GM23338 (cell line): Measurements from ENCODE around the gene TOP1. TPM values are rescaled to one million over a fixed set of nuclear protein-coding genes. Genes with fewer than 3 reads are reported as not detected.

ENCODE experiments used
- ATAC-seq: fragments of 200-7000 bp; cut with Tn5 transposase; 3 replicates; pipeline ENCODE4 v1.9.1; 2020
- DNase-seq: peaks from one replicate; pipeline ENCODE4 v3.0.0-alpha.2; 2015; ENCODE audit warnings: low spot score
- H2AFZ ChIP-seq: fragments of 200-600 bp; sonication (generic); 2 replicates; pipeline ENCODE4 v1.8.0; 2016; ENCODE audit warnings: antibody characterized with exemption, mild to moderate bottlenecking, moderate library complexity
- H3F3A ChIP-seq: fragments of 200-600 bp; sonication (generic); replicated peaks from 2 replicates; pipeline ENCODE4 v1.8.0; 2017; ENCODE audit warnings: antibody characterized with exemption, mixed run types, low read depth
- H3K27ac ChIP-seq: fragments of 200-600 bp; sonication (generic); 2 replicates; pipeline ENCODE4 v1.6.1; 2016; ENCODE audit warnings: low read depth
- H3K27me3 ChIP-seq: fragments of 200-600 bp; sonication (generic); 2 replicates; pipeline ENCODE4 v1.8.0; 2016; ENCODE audit warnings: mild to moderate bottlenecking, mixed run types, moderate library complexity; ENCODE audit not compliant: insufficient read depth
- H3K36me3 ChIP-seq: fragments of 200-600 bp; sonication (generic); 2 replicates; pipeline ENCODE4 v1.8.0; 2016; ENCODE audit warnings: mild to moderate bottlenecking; ENCODE audit not compliant: insufficient read depth
- H3K4me1 ChIP-seq: fragments of 200-600 bp; sonication (generic); 2 replicates; pipeline ENCODE4 v1.8.0; 2016; ENCODE audit warnings: mild to moderate bottlenecking, moderate library complexity; ENCODE audit not compliant: insufficient read depth
- H3K4me2 ChIP-seq: fragments of 200-600 bp; sonication (generic); 2 replicates; pipeline ENCODE4 v1.7.1; 2017; ENCODE audit warnings: mixed run types
- H3K4me3 ChIP-seq: fragments of 200-600 bp; sonication (generic); 2 replicates; pipeline ENCODE4 v1.6.1; 2016; ENCODE audit warnings: mixed run types
- H3K79me2 ChIP-seq: fragments of 200-600 bp; sonication (generic); replicated peaks from 2 replicates; pipeline ENCODE4 v1.8.0; 2017; ENCODE audit warnings: mild to moderate bottlenecking; ENCODE audit not compliant: insufficient read depth
- H3K9me2 ChIP-seq: fragments of 200-600 bp; sonication (generic); 2 replicates; pipeline ENCODE4 v1.8.0; 2017; ENCODE audit not compliant: insufficient read depth
- H4K20me1 ChIP-seq: fragments of 200-600 bp; sonication (generic); replicated peaks from 2 replicates; pipeline ENCODE4 v1.8.0; 2017; ENCODE audit warnings: mild to moderate bottlenecking; ENCODE audit not compliant: insufficient read depth
- H3K27ac Mint-ChIP-seq: 2 replicates; pipeline ENCODE4 v1.8.0; 2020; ENCODE audit warnings: inconsistent platforms, mild to moderate bottlenecking, moderate library complexity, mixed read lengths
- H3K27me3 Mint-ChIP-seq: 3 replicates; pipeline ENCODE4 v1.8.0; 2022; ENCODE audit warnings: low read depth, mild to moderate bottlenecking, moderate library complexity, mixed read lengths, inconsistent platforms; ENCODE audit not compliant: insufficient read depth, poor library complexity
- H3K36me3 Mint-ChIP-seq: 3 replicates; pipeline ENCODE4 v1.8.0; 2021; ENCODE audit warnings: low read depth, mild to moderate bottlenecking, inconsistent platforms, moderate library complexity, mixed read lengths
- H3K4me1 Mint-ChIP-seq: 3 replicates; pipeline ENCODE4 v1.8.0; 2020; ENCODE audit warnings: mild to moderate bottlenecking, inconsistent platforms, mixed read lengths
- H3K4me3 Mint-ChIP-seq: 3 replicates; pipeline ENCODE4 v1.8.0; 2021; ENCODE audit warnings: moderate library complexity, mild to moderate bottlenecking, inconsistent platforms, mixed read lengths
- H3K9me3 Mint-ChIP-seq: 3 replicates; pipeline ENCODE4 v1.8.0; 2020; ENCODE audit warnings: moderate library complexity, mild to moderate bottlenecking, inconsistent platforms, mixed read lengths
- CREB1 ChIP-seq: fragments of 250-450 bp; sonication (Bioruptor Pico); IDR thresholded peaks from 2 replicates; pipeline ENCODE4 v1.5.0; 2020; ENCODE audit warnings: low read depth, mild to moderate bottlenecking, moderate library complexity
- CTCF ChIP-seq, 2 experiments: fragments of 200-600 bp in 1 of 2; sonication (generic) in 1 of 2; conservative IDR thresholded peaks; 2 replicates each; pipeline versions ENCODE4 v1.5.1 to v1.6.1; 2016 to 2017; ENCODE audit warnings: antibody characterized with exemption in 2 of 2, low read depth in 2 of 2, mild to moderate bottlenecking in 2 of 2, moderate library complexity in 1 of 2
- EZH2 ChIP-seq: fragments of 200-600 bp; sonication (generic); IDR thresholded peaks from one replicate; pipeline ENCODE4 v1.8.0; 2017; ENCODE audit warnings: antibody characterized with exemption, mild to moderate bottlenecking, low read depth; ENCODE audit not compliant: unreplicated experiment
- JUNB ChIP-seq: IDR thresholded peaks from one replicate; pipeline ENCODE4 v1.6.1; 2016; ENCODE audit warnings: antibody characterized with exemption; ENCODE audit not compliant: unreplicated experiment
- REST ChIP-seq: IDR thresholded peaks from one replicate; pipeline ENCODE4 v1.6.1; 2018; ENCODE audit warnings: antibody characterized with exemption; ENCODE audit not compliant: unreplicated experiment
- STAT1 ChIP-seq: IDR thresholded peaks from one replicate; pipeline ENCODE4 v1.6.1; 2016; ENCODE audit warnings: antibody characterized with exemption; ENCODE audit not compliant: unreplicated experiment
- ZNF331 ChIP-seq: fragments of 250-450 bp; sonication (Bioruptor Pico); IDR thresholded peaks from 2 replicates; pipeline ENCODE4 v1.5.0; 2020; ENCODE audit warnings: low read depth, mild to moderate bottlenecking, moderate library complexity
- polyA plus RNA-seq: library from polyadenylated mRNA; unstranded; fragments of >200 nt; fragmentation: Nextera tagmentation; extraction: Ambion mirVana; gene quantifications from 2 replicates; pipeline ENCODE4 v1.2.1, GENCODE V29; 2016
- total RNA-seq: library from RNA; depleted of rRNA; stranded (reverse); fragments of >200 nt; shearing (Covaris generic); gene quantifications from 2 replicates; pipeline ENCODE4 v1.2.3, GENCODE V29; 2014

TOP1 gene
- total and polyA plus RNA-seq, 2 experiments from 2014 or later: 62.4 to 101 TPM

GRCh38 chr20:41023549-41023948, 5.1 kb upstream of the TOP1 start:
- Histone ChIP-seq H3K4me3 (no peak overlapping the region), H3K27ac (no peak overlapping the region), H2AFZ (no peak overlapping the region; the same call in 1 of the 2 replicates), H4K20me1 (no peaks in the 10 kb centered on the region), H3K9me2 (peaks cover 14% of the 10 kb centered on the region), H3K4me1 (peaks cover 11% of the 10 kb centered on the region), H3K27me3 (no peaks in the 10 kb centered on the region), H3K4me2 (no peak overlapping the region), H3F3A (no peaks in the 10 kb centered on the region), H3K79me2 (no peaks in the 10 kb centered on the region), H3K36me3 (no peaks in the 10 kb centered on the region)
- TF ChIP-seq CREB1 (CRISPR knock-in tag) (no peak), ZNF331 (CRISPR knock-in tag) (no peak)
- ATAC-seq: no peak
- Mint-ChIP-seq H3K4me3 (no peak overlapping the region), H3K27me3 (peaks cover 11% of the 10 kb centered on the region), H3K4me1 (peaks cover 18% of the 10 kb centered on the region), H3K27ac (no peak overlapping the region), H3K9me3 (no peaks in the 10 kb centered on the region), H3K36me3 (no peaks in the 10 kb centered on the region; the same call in 2 of the 3 replicates)
- no peak for DNase-seq

DNA sequence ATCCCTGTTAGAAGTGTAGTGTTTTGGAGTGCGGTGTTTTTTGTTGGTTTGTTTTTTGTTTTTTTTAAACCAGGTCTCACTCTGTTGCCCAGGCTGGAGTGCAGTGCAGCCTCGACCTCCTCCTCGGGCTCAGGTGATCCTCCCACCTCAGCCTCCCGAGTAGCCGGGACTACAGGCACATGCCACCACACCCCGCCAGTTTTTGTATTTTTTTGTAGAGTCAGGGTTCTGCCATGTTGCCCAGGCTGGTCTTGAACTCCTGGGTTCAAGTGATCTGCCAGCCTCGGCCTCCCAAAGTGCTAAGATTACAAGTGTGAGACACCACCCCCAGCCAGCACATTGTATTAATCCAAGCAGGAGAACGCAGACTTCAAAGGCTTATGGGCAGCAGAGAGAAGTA, 1.3 kb upstream of the TOP1 start:
- Histone ChIP-seq H3K79me2 (peaks cover 37% of the 10 kb centered on the region), H3K4me3 (no peak overlapping the region), H3K4me1 (peaks cover 32% of the 10 kb centered on the region), H4K20me1 (peaks cover 24% of the 10 kb centered on the region), H3F3A (no peaks in the 10 kb centered on the region), H3K27ac (no peak overlapping the region), H3K27me3 (peaks cover 22% of the 10 kb centered on the region), H3K4me2 (peak overlapping the region; percentile 88), H2AFZ (peak overlapping the region; percentile 90; the same call in 1 of the 2 replicates), H3K36me3 (no peaks in the 10 kb centered on the region; the same call in 1 of the 2 replicates), H3K9me2 (peaks cover 10% of the 10 kb centered on the region)
- Mint-ChIP-seq H3K4me1 (peaks cover 39% of the 10 kb centered on the region), H3K4me3 (peak overlapping the region; percentile 87), H3K9me3 (no peaks in the 10 kb centered on the region), H3K27ac (peak overlapping the region; percentile 90), H3K36me3 (peaks cover 30% of the 10 kb centered on the region), H3K27me3 (peaks cover 19% of the 10 kb centered on the region)
- DNase-seq (no peak), ATAC-seq (no peak)
- no peak for TF ChIP-seq CREB1 (CRISPR knock-in tag)
- TF ChIP-seq REST: no peak
- TF ChIP-seq JUNB: no peak
- no peak for TF ChIP-seq STAT1

DNA sequence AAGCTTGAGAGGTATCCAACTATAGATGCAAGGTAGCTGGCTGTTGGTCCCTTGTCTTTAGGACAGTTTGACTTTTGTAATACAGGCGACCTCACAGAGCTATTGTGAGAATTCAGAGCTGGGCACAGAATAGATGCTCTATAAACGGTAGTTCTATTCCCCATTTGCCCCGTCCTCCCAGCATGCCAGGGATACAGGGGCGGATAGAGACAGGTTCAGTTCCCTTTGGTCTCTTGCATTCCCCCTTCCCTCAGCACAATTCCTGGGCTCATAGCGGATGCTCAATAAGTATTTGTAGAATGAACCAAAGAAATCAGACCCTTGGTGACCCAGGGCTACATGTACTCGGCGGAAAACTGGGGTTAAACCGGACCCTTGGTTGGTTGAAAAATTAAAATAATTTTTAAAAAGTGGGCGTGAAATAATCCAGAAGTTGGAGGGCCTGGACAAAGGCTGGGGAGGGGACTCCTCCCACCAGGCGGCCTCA, 707 bp upstream of the TOP1 start:
- TF ChIP-seq EZH2: no peak
- 0 out of 4 replicates have a peak, but pooled peaks of 1 of the 2 experiments have one; percentile 9 for TF ChIP-seq CTCF (conservative IDR thresholded peaks at IDR 0.05; ENCODE audit: low read depth in 2 of 2)
- TF ChIP-seq ZNF331 (CRISPR knock-in tag): no peak
- TF ChIP-seq STAT1: no peak
- peak; percentile 6 for ATAC-seq
- no peak for DNase-seq
- H2AFZ ChIP-seq: peak overlapping the region; percentile 90
- H3K27me3 ChIP-seq: peaks cover 28% of the 10 kb centered on the region
- H3K4me3 ChIP-seq: peak overlapping the region; percentile 64
- H3K4me3 Mint-ChIP-seq: peak overlapping the region; percentile 87
- no peaks in the 10 kb centered on the region; the same call in 1 of the 2 replicates for H3K36me3 ChIP-seq
- peak overlapping the region; percentile 90 for H3K27ac Mint-ChIP-seq
- H3K79me2 ChIP-seq: peaks cover 42% of the 10 kb centered on the region
- H3K4me1 ChIP-seq: peaks cover 34% of the 10 kb centered on the region
- peaks cover 22% of the 10 kb centered on the region for H3K27me3 Mint-ChIP-seq
- H3F3A ChIP-seq: no peaks in the 10 kb centered on the region
- peak overlapping the region; percentile 64; the same call in 1 of the 2 replicates for H3K27ac ChIP-seq
- peaks cover 35% of the 10 kb centered on the region for H3K36me3 Mint-ChIP-seq
- peaks cover 30% of the 10 kb centered on the region for H4K20me1 ChIP-seq
- peaks cover 44% of the 10 kb centered on the region for H3K4me1 Mint-ChIP-seq
- peak overlapping the region; percentile 88 for H3K4me2 ChIP-seq
- H3K9me3 Mint-ChIP-seq: no peaks in the 10 kb centered on the region
- peaks cover 7% of the 10 kb centered on the region for H3K9me2 ChIP-seq
